Stimulated activated CD4-positive, alpha-beta T cell treated with anti-CD3 and anti-CD28 coated beads, Interleukin-4, amount 100 ng/mL, for 48 hours (primary cell): ENCODE results near the gene PROK1.
"Not testable (repeated sequence)": the region's sequence is repeated elsewhere in the genome, so short reads cannot be mapped to it uniquely, and the experiment has no call there.

Experiments
- DNase-seq, 2 donors: peaks; one replicate each; pipeline ENCODE4 v3.0.0-alpha.2; 2020; ENCODE audit warnings: low read depth in 2 of 2

PROK1 gene

DNA sequence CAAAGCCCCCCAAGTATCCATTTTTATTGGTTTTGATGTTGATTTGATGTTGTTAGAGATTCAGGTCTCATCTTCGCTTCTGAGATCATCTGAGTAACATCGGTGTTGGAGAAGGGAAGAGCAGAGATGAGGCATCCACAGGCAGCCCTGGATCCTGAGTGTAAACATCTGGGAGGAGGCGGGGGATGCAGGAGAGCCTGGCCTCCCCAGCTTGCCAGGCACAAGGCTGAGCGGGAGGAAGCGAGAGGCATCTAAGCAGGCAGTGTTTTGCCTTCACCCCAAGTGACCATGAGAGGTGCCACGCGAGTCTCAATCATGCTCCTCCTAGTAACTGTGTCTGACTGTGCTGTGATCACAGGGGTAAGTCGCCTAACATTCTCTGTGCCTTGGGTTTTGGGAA lies at the start of gene PROK1:
PROK1 (plus strand) TSS at position 221 of the 400 bp plus-strand sequence; CDS start at position 289, 68 bp downstream.
- no peak for DNase-seq

- DNase-seq, result no peak
Observed at GRCh38 chr1:110403805-110404204, 47.1 kb upstream of the PROK1 start.

DNA sequence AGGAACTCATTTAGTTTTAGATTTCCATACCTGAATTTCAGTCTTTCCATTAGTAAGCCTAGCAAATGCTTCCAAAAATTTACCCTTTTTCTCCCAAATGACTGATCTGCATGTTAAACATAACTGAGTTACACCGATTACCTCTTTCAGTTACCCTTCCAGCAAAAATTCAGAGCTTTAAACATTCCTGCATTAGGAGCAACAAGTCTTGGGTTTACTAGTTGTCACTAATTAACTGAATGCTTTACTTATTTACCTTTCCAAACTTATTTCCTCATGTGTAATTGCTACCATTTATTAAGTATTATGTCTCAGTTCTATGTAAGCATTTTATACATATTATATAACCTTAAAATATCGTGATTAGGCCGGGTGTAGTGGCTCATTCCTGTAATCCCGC lies 46.5 kb upstream of the PROK1 start:
- no peak for DNase-seq

GRCh38 chr1:110406407-110406806 lies 44.5 kb upstream of the PROK1 start:
- DNase-seq, result not testable (repeated sequence)

GRCh38 chr1:110407260-110408210 lies 43.4 kb upstream of the PROK1 start, which contains the start of gene LAMTOR5:
LAMTOR5 (minus strand) TSS chr1:110407694; CDS start chr1:110407620, 74 bp downstream.
- peak; percentile 88 to 92 for DNase-seq

- no peak for DNase-seq
Observed at GRCh38 chr1:110408488-110408887, 42.5 kb upstream of the PROK1 start.

DNA sequence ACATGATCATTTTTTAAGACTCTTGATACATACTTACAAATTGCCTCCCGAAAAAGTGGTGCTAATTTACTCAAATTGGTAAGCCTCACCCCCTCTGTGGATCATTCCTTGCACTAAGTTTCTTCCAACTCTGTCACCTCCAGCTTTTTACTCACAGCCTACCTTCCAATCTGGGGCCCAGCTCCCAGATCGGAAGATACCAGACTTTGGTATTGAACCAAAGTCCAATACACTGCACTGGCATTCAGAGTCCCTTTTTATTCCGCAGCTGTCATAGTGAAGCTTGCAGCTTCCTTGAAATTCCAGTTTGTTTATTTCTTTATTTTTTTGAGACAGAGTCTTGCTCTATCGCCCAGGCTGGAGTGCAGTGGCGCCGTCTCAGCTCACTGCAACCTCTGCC lies 41.6 kb upstream of the PROK1 start:
- no peak for DNase-seq

DNA sequence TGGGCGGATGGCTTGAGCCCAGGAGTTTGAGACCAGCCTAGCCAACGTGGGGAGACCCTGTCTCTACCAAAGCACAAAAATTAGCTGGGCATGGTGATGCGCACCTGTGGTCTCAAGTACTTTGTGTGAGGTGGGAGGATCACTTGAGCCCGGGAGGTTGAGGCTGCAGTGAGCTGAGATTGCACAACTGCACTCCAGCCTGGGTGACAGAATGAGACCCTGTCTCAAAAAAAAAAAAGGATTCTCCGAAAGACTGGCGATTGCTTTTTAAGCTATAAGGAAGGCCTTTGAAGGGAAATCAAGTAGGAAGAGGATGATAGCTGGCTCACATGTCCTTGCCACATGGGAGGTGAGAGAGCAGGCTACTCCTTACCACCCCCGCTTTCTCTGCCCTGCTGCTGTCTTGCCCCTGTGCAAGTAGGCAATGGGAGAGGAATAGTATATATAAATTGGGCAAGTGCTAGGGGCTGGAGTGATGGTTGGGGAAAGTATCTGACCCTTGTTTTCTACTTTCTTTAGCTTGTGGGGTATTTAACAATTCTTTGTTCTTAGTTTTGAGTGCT lies 39.7 kb upstream of the PROK1 start:
- no peak for DNase-seq

DNA sequence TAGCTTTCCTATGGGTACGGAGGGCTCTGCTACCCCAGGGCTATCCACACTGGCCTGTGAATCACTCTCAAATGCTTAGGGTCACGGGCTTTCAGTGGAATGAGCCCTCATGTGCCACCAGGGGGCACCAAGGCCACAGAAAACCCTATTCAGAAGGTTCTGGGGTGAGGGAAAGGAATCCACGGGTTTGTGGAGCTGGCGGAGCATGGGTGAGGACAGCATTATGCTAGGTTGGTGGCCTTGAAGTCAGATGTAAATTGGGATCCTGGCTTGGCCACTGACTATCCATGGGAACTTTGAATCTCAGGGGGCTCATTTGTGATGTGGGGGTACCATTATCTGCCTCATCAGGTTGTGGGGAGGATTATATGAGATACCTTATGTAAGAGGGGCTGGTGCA lies 38.4 kb upstream of the PROK1 start:
- DNase-seq, result peak; percentile 47 to 55

- DNase-seq, result not testable (repeated sequence)
Observed at GRCh38 chr1:110413045-110413444, 37.9 kb upstream of the PROK1 start.

DNA sequence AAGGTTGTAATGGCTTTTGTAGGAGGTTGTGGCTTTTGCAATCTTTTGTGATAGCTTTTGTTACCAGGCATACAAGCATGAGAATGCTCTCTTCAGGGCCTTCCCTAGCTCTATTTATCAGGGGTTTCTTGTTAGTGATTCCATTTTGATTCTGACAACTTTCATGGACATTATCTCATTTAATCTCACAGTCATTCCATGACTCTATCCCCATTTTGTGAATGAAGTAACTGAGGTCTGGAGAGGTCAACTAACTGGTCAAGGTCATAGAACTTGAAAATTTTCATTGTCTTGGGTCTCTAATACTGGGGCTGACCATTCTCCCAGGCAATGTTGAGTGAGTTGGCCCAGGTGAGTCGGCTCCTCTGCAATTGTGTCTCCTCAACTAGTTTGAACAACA lies 32.2 kb upstream of the PROK1 start:
- DNase-seq, result no peak

DNA sequence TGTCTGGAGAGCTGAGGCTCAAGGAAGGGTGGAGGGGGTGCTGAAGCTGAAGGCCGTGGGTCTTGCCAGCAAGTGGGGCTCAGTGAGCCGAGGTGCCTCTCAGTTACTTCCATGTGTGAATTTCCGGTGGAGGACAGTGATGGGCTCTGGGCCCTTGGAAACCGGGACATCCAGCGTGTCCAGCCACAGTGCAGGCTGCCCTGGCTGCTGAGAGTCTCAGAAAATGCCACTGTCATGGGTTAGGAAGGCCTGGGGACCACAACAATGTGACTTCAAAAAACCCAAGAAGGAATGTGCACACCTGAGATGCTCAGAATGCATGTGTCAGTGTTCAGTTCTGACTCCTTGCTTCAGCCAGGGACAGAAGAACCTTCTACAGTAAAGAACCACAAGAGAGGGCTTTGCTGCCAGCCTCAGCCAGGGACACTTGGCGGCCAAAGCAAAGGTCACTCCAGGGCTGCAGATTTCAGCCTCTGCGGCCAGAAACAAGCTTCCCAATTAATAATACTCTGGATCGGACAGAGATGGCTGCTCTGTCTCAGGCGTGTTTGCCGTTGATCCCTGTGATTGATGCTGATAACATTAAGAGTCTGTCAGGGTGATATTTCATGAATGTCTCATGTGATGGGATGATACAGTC lies 30.8 kb upstream of the PROK1 start:
- DNase-seq, result no peak

DNA sequence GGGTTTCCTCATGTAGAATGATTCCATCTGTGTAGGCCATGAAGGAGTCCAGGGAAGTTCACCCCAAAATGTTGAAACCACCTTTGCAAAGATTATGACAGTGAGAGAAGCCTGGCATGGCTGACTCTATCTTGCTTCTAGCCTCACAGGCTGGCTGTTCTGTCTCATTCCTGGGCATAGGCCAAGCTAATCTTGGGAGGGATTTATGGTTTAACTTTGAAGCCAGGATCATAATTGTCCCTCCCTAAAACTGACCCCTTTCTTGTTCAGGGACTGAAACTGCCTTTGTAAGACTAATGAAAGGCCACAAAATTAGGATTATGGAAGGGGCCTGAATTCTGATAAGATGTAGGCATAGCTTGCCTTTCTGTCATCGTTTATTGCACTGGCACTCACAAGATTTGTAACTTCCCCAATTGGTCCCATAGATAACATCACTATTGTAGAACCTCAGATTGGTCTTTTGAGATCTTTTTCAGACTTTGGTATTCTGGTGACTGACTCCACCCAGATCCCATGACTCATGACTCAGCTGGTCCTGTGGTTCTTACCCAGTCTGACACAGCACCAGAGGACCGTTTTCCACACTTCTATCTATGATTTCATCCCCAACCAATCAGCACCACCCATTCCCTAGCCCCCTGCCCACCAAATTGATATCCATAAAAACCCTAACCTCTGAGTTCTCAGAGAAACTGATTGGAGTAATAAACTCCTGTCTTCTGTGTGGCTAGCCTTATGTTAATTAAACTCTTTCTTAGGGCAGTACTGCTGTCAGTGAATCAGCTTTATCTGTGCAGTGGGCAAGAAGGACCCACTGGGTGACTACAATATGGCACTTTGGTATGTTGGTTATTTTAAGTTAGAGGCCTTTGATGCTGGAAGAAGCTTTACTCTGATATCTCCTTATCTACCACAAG lies 29.8 kb upstream of the PROK1 start:
- DNase-seq, result peak in 1 of 2 donors; percentile 3

- DNase-seq, result no peak
Observed at GRCh38 chr1:110424699-110425611, 26.0 kb upstream of the PROK1 start.

DNA sequence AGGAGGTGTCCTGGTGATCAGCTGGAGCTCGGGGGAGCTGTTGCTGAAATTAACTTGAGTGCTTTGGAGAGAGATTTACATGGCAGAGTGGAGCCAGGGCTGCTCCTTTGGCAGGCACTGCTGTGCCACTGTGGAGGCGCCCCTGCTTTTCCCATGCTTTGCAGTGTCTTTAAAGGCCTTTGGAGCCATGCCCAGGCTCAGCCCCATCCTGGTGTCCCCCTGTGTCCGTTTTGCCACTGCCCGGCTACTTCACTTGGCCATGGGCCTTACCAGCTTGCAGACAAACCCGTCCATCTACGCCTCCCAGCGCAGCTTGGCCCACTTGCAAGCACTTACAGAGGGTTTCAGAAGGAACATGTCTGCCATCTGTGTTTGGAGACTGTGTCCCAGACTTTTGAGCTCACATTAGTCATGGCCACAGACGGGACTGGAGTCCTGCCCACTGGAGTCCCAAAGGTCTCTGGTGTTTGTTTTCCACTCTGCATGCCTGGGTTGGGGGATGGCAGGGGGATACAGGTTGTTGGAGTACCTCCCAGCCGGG lies 25.3 kb upstream of the PROK1 start:
- DNase-seq, result no peak

- DNase-seq, result no peak
Observed at GRCh38 chr1:110426854-110427253, 24.1 kb upstream of the PROK1 start.

- DNase-seq, result no peak
Observed at GRCh38 chr1:110428946-110429345, 22.0 kb upstream of the PROK1 start.

DNA sequence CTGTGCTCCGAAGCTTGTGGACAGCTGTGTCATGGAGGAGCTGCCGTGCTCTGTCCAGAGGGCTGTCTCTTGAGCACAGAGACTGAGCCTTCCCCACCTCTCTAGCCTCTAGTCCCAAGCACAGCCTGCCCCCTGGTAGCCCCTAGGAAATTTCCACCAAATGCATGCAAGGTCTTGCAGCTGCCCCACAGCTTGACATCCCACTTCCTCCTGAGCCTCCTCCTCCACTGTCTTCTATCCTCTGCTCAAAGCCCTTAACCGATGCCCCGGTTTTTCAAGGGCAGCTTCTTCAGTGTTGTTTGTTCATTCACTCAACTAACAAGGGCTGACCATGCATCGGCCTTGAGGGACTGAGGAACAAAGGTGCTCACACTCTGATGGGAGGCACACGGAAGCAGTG lies 20.6 kb upstream of the PROK1 start:
- no peak for DNase-seq

GRCh38 chr1:110430901-110431300 lies 20.0 kb upstream of the PROK1 start:
- DNase-seq, result no peak

- no peak for DNase-seq
Observed at GRCh38 chr1:110433213-110433612, 17.7 kb upstream of the PROK1 start.
